ENCODE results near the gene CHD6. TPM values are rescaled to one million over a fixed set of nuclear protein-coding genes. Genes with fewer than 3 reads are reported as not detected.

The CHD6 gene
- total RNA-seq, 1 experiment from 2014 or later, result 26.6 TPM

DNA sequence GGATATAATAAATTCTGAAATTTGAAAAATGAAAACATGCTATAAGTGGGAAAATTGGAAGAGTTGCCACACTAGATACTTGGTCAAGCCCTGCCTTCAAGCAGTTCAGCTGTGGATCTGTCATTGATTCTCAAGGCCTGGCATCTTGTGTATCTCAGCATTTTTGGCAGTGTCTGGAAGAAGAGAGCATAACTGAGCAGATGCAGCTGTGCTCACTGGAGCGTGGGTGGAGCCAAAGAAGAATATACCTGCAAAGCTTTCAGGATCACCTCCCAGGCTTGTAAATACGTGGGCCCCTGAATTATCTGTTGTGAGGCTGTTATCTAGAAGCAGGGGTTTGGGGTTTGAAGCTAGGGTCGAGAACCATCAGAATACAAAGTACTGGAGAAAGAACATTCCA, 31.3 kb upstream of the CHD6 start:
- peaks cover 41% of the 10 kb centered on the region for H3K27me3 ChIP-seq (ENCODE audit: insufficient read depth, low read length)

GRCh38 chr20:41645372-41645771, 27.2 kb upstream of the CHD6 start:
- POLR2A ChIA-PET, result no interaction called here
- ATAC-seq, result no peak

More for the DNA sequence above, 31.3 kb upstream of the CHD6 start:
- H3K9ac ChIP-seq (ENCODE audit: low read length), result no peak overlapping the region
- H3K4me1 ChIP-seq (ENCODE audit: control insufficient read depth in 1 of 2, insufficient read depth in 2 of 2, low read length in 2 of 2), result no peaks in the 10 kb centered on the region
- POLR2A ChIA-PET, result no interaction called here
- TF ChIP-seq MAX (IDR thresholded peaks at IDR 0.05) (no peak), POLR2A (IDR thresholded peaks at IDR 0.05; ENCODE audit: borderline replicate concordance, extremely low read depth, insufficient read depth, insufficient read length) (no peak), EZH2phosphoT487 (IDR thresholded peaks at IDR 0.05; ENCODE audit: borderline replicate concordance) (no peak), CEBPB (IDR thresholded peaks at IDR 0.05; ENCODE audit: low read depth) (no peak), ZFX (IDR thresholded peaks at IDR 0.05) (no peak), RAD21 (IDR thresholded peaks at IDR 0.05; ENCODE audit: low read depth) (no peak), FOSL1 (IDR thresholded peaks at IDR 0.05; ENCODE audit: low read depth) (no peak), JUND (IDR thresholded peaks at IDR 0.05) (no peak), EZH2 (IDR thresholded peaks at IDR 0.05) (no peak), SRF (IDR thresholded peaks at IDR 0.05; ENCODE audit: low read depth) (no peak), SP1 (IDR thresholded peaks at IDR 0.05; ENCODE audit: low read depth) (no peak), TCF7L2 (IDR thresholded peaks at IDR 0.05; ENCODE audit: borderline replicate concordance, extremely low read depth, insufficient read depth, insufficient read length) (no peak)
- no TSS peak for BruUV-seq (replicated peaks)
- no peaks in the 10 kb centered on the region for H3K79me2 ChIP-seq (ENCODE audit: insufficient read depth, low read length)
- H3K36me3 ChIP-seq (ENCODE audit: control insufficient read depth in 1 of 2, insufficient read depth in 2 of 2, low read length in 2 of 2), result no peaks in the 10 kb centered on the region
- H3K9me2 ChIP-seq (ENCODE audit: insufficient read depth), result no peaks in the 10 kb centered on the region
- RAD21 ChIA-PET (ENCODE audit: low non-redundant PET in 1 of 2, low total read pairs in 2 of 2, uncharacterized antibody in 2 of 2, unreplicated experiment in 2 of 2), result no interaction called here
- H3K4me3 ChIP-seq (replicated peaks in 1 of 2; ENCODE audit: low read depth in 1 of 2, low read length in 2 of 2), result no peak overlapping the region
- DNase-seq (ENCODE audit: low read depth, low spot score), result no peak
- no peaks in the 10 kb centered on the region for H3K9me3 ChIP-seq (ENCODE audit: control insufficient read depth in 1 of 2, insufficient read depth in 1 of 2, low read depth in 1 of 2, low read length in 2 of 2)
- H3K4me2 ChIP-seq (ENCODE audit: low read length), result no peak overlapping the region
- no peak overlapping the region for H2AFZ ChIP-seq (ENCODE audit: low read depth, low read length, poor library complexity, severe bottlenecking)
- CTCF ChIA-PET, result no interaction called here
- intact Hi-C loops (cut with micrococcal nuclease), result no loop called here
- H4K20me1 ChIP-seq (ENCODE audit: insufficient read depth), result no peaks in the 10 kb centered on the region
- H3K27ac ChIP-seq (ENCODE audit: low read depth, low read length), result no peak overlapping the region
- no peak for ATAC-seq

More at GRCh38 chr20:41645372-41645771, 27.2 kb upstream of the CHD6 start:
- peaks cover 24% of the 10 kb centered on the region; the same call in 1 of the 2 replicates for H3K27me3 ChIP-seq (ENCODE audit: insufficient read depth, low read length)
- intact Hi-C loops (cut with micrococcal nuclease), result no loop called here
- DNase-seq (ENCODE audit: low read depth, low spot score), result no peak
- H3K4me1 ChIP-seq (ENCODE audit: control insufficient read depth in 1 of 2, insufficient read depth in 2 of 2, low read length in 2 of 2), result peaks cover 0 to 11% of the 10 kb centered on the region in 2 experiments; a peak in 2 of 4 replicates
- H4K20me1 ChIP-seq (ENCODE audit: insufficient read depth), result no peaks in the 10 kb centered on the region
- CTCF ChIA-PET, result no interaction called here
- no peak overlapping the region for H3K27ac ChIP-seq (ENCODE audit: low read depth, low read length)
- no peak overlapping the region for H3K4me2 ChIP-seq (ENCODE audit: low read length)
- no TSS peak for BruUV-seq (replicated peaks)
- no peaks in the 10 kb centered on the region for H3K36me3 ChIP-seq (ENCODE audit: control insufficient read depth in 1 of 2, insufficient read depth in 2 of 2, low read length in 2 of 2)
- no peaks in the 10 kb centered on the region for H3K9me3 ChIP-seq (ENCODE audit: control insufficient read depth in 1 of 2, insufficient read depth in 1 of 2, low read depth in 1 of 2, low read length in 2 of 2)
- no peaks in the 10 kb centered on the region for H3K9me2 ChIP-seq (ENCODE audit: insufficient read depth)
- no peak overlapping the region for H3K4me3 ChIP-seq (replicated peaks in 1 of 2; ENCODE audit: low read depth in 1 of 2, low read length in 2 of 2)
- RAD21 ChIA-PET (ENCODE audit: low non-redundant PET in 1 of 2, low total read pairs in 2 of 2, uncharacterized antibody in 2 of 2, unreplicated experiment in 2 of 2), result no interaction called here
- no peak overlapping the region for H2AFZ ChIP-seq (ENCODE audit: low read depth, low read length, poor library complexity, severe bottlenecking)
- no peak overlapping the region for H3K9ac ChIP-seq (ENCODE audit: low read length)
- TF ChIP-seq TCF7L2 (IDR thresholded peaks at IDR 0.05; ENCODE audit: borderline replicate concordance, extremely low read depth, insufficient read depth, insufficient read length), result no peak
- no peaks in the 10 kb centered on the region for H3K79me2 ChIP-seq (ENCODE audit: insufficient read depth, low read length)

Data from HCT116 (cell line).